ENCODE data around the gene TAS2R20. TPM values are rescaled to one million over a fixed set of nuclear protein-coding genes. Genes with fewer than 3 reads are reported as not detected.

TAS2R20 gene
- total RNA-seq, 1 experiment from 2014 or later: 0.81 TPM

- TF ChIP-seq CTCF (IDR thresholded peaks at IDR 0.05) (no peak), TEAD4 (CRISPR knock-in tag; IDR thresholded peaks at IDR 0.05) (no peak)
These were observed 18.8 kb upstream of the TAS2R20 start (continued) for GRCh38 chr12:11016937-11017336.

DNA sequence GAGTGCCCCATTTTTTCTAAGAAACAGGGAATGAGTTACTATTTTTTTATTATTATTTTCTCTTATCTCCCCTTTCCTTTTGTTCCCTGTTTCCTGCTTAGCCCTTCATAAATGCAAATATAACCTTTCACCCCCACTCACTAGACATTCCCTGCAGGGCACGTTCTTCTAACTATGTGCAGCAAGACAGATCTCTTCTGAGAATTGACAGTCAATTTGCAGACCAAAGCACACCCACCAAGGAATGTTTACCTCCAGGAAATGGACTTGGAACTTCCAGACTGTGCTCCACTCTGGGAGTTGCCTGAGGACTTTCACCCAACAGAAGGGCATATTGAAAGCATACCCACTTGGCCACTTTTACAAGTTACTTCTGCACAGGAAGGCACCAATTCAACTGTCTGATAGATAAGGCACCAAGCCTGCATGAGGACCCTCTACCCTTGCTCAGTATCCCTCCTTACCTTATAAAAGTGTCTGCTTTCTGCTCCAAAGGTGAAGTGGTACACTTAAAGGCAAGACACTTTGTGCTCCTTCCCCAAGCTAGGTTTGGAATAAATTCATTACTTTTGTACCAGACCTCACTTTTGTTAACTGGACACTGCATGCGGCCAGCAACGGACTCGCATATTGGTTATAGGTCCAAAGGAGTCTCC, 17.8 kb upstream of the TAS2R20 start:
- ChIA-PET CTCF (no interaction called here), POLR2A (no interaction called here)
- no peaks in the 10 kb centered on the region for H3K9me3 Mint-ChIP-seq
- no peaks in the 10 kb centered on the region; the same call in 1 of the 2 replicates for H3K36me3 Mint-ChIP-seq
- H3K27ac Mint-ChIP-seq: no peak overlapping the region
- ATAC-seq (no peak), DNase-seq (ENCODE audit: low spot score) (no peak)
- H3K4me3 Mint-ChIP-seq: no peak overlapping the region
- TF ChIP-seq ZBTB21 (CRISPR knock-in tag; IDR thresholded peaks at IDR 0.05; ENCODE audit: borderline replicate concordance) (no peak), SP1 (CRISPR knock-in tag; conservative IDR thresholded peaks at IDR 0.05) (no peak), GRHL2 (CRISPR knock-in tag; IDR thresholded peaks at IDR 0.05; ENCODE audit: insufficient replicate concordance, severe bottlenecking) (no peak), NFYB (CRISPR knock-in tag; conservative IDR thresholded peaks at IDR 0.05; ENCODE audit: low read depth) (no peak), ETV6 (CRISPR knock-in tag; IDR thresholded peaks at IDR 0.05) (no peak), ATF2 (CRISPR knock-in tag; IDR thresholded peaks at IDR 0.05; ENCODE audit: borderline replicate concordance, low read depth) (no peak), ZNF416 (CRISPR knock-in tag; IDR thresholded peaks at IDR 0.05) (no peak), CBFB (CRISPR knock-in tag; IDR thresholded peaks at IDR 0.05; ENCODE audit: low read depth) (no peak)
- TF ChIP-seq, protein P1, sequence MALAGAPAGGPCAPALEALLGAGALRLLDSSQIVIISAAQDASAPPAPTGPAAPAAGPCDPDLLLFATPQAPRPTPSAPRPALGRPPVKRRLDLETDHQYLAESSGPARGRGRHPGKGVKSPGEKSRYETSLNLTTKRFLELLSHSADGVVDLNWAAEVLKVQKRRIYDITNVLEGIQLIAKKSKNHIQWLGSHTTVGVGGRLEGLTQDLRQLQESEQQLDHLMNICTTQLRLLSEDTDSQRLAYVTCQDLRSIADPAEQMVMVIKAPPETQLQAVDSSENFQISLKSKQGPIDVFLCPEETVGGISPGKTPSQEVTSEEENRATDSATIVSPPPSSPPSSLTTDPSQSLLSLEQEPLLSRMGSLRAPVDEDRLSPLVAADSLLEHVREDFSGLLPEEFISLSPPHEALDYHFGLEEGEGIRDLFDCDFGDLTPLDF (CRISPR knock-in tag; IDR thresholded peaks at IDR 0.05): no peak
- TF ChIP-seq, protein P2, sequence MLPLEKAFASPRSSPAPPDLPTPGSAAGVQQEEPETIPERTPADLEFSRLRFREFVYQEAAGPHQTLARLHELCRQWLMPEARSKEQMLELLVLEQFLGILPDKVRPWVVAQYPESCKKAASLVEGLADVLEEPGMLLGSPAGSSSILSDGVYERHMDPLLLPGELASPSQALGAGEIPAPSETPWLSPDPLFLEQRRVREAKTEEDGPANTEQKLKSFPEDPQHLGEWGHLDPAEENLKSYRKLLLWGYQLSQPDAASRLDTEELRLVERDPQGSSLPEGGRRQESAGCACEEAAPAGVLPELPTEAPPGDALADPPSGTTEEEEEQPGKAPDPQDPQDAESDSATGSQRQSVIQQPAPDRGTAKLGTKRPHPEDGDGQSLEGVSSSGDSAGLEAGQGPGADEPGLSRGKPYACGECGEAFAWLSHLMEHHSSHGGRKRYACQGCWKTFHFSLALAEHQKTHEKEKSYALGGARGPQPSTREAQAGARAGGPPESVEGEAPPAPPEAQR (CRISPR knock-in tag; IDR thresholded peaks at IDR 0.05): no peak
- TF ChIP-seq, protein P3, sequence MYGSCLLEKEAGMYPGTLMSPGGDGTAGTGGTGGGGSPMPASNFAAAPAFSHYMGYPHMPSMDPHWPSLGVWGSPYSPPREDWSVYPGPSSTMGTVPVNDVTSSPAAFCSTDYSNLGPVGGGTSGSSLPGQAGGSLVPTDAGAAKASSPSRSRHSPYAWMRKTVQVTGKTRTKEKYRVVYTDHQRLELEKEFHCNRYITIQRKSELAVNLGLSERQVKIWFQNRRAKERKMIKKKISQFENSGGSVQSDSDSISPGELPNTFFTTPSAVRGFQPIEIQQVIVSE (CRISPR knock-in tag; IDR thresholded peaks at IDR 0.05; ENCODE audit: borderline replicate concordance): no peak
- TF ChIP-seq, protein P4, sequence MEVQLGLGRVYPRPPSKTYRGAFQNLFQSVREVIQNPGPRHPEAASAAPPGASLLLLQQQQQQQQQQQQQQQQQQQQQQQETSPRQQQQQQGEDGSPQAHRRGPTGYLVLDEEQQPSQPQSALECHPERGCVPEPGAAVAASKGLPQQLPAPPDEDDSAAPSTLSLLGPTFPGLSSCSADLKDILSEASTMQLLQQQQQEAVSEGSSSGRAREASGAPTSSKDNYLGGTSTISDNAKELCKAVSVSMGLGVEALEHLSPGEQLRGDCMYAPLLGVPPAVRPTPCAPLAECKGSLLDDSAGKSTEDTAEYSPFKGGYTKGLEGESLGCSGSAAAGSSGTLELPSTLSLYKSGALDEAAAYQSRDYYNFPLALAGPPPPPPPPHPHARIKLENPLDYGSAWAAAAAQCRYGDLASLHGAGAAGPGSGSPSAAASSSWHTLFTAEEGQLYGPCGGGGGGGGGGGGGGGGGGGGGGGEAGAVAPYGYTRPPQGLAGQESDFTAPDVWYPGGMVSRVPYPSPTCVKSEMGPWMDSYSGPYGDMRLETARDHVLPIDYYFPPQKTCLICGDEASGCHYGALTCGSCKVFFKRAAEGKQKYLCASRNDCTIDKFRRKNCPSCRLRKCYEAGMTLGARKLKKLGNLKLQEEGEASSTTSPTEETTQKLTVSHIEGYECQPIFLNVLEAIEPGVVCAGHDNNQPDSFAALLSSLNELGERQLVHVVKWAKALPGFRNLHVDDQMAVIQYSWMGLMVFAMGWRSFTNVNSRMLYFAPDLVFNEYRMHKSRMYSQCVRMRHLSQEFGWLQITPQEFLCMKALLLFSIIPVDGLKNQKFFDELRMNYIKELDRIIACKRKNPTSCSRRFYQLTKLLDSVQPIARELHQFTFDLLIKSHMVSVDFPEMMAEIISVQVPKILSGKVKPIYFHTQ (CRISPR knock-in tag; IDR thresholded peaks at IDR 0.05): no peak
- no peaks in the 10 kb centered on the region for H3K27me3 Mint-ChIP-seq (ENCODE audit: low read depth)
- H3K4me1 Mint-ChIP-seq: peaks cover 8% of the 10 kb centered on the region
